Right lobe of liver (tissue), 6 donors: ENCODE data around the gene RSPH4A. TPM values are rescaled to one million over a fixed set of nuclear protein-coding genes. Genes with fewer than 3 reads are reported as not detected.

Experiments
- ATAC-seq, 4 donors: fragments of 200-7000 bp; cut with Tn5 transposase; one replicate each; pipeline ENCODE4 v1.9.1; 2020; ENCODE audit warnings: mild to moderate bottlenecking in 4 of 4, moderate library complexity in 4 of 4
- DNase-seq, 3 donors: peaks; one replicate each; pipeline ENCODE4 v3.0.0-alpha.2; 2020
- H3K27ac ChIP-seq, 3 donors: fragments of 200-600 bp; one replicate each; pipeline ENCODE4 v1.8.0; 2022
- H3K27me3 ChIP-seq, 2 donors: fragments of 200-600 bp; one replicate each; pipeline ENCODE4 v1.8.0; 2022
- H3K36me3 ChIP-seq, 4 donors: fragments of 200-600 bp; sonication (generic) in 1 of 4; one replicate each; pipeline versions ENCODE4 v1.5.1 to v1.8.0; 2017 to 2022; ENCODE audit warnings: control low read depth in 1 of 4
- H3K4me1 ChIP-seq, 4 donors: fragments of 200-600 bp; sonication (generic) in 1 of 4; one replicate each; pipeline versions ENCODE4 v1.5.1 to v1.8.0; 2017 to 2022; ENCODE audit warnings: control low read depth in 1 of 4
- H3K4me3 ChIP-seq, 3 donors: fragments of 200-600 bp; one replicate each; pipeline ENCODE4 v1.8.0; 2022
- H3K9me3 ChIP-seq, 4 donors: fragments of 200-600 bp; sonication (generic) in 1 of 4; one replicate each; pipeline versions ENCODE4 v1.5.1 to v1.8.0; 2017 to 2022; ENCODE audit warnings: control low read depth in 1 of 4
- POLR2A ChIP-seq: fragments of 450-650 bp; IDR thresholded peaks from one replicate; pipeline ENCODE4 v1.6.1; 2017; ENCODE audit warnings: antibody characterized with exemption, mild to moderate bottlenecking
- WGBS: methylation state at CpG from one replicate; pipeline ENCODE4 v1.1.6; 2018; ENCODE audit warnings: low coverage, low lambda C conversion rate; ENCODE audit not compliant: insufficient coverage; ENCODE audit errors: missing lambda C conversion rate; 5-methylcytosine and 5-hydroxymethylcytosine counted together
- intact Hi-C, 2 donors: fragments of 100-400 bp; cut with DNase I; formaldehyde crosslinking; loops; one replicate each; pipeline versions ENCODE4 v1.11.2 to v1.14.1; 2022
- total RNA-seq, 6 experiments: library from RNA; depleted of rRNA in 2 of 6; stranded (reverse); fragments of >200 nt in 2 of 6; fragmentation: NEBNext Ultra II Directional in 3 of 6; extraction: Animal tissue kit (Norgen Biotek cat#: 25700) in 3 of 6; gene quantifications; one replicate each; pipeline versions ENCODE4 v1.1.0 to v1.2.4, GENCODE V29; 2016 to 2023
- TF ChIP-seq, protein P1 (sequence below), 4 donors: fragments of 200-600 bp in 3 of 4; fragments of 450-650 bp in 1 of 4; IDR thresholded peaks; one replicate each; pipeline versions ENCODE4 v1.5.1 to v1.8.0; 2016 to 2022; ENCODE audit warnings: antibody characterized with exemption in 4 of 4, mild to moderate bottlenecking in 2 of 4
- donor health status: DM: no; HTN: yes; CAD: no.
- donor health status: DM: no; HTN: no; CAD: no.
- donor health status: DM: no; HTN: no; CAD: no.
- donor health status: DM: no; HTN: yes; CAD: no.
- donor health status: DM: no; HTN: yes; CAD: no.

RSPH4A gene
- total RNA-seq, 6 experiments from 2014 or later: 0.06 to 0.18 (median 0.16) TPM; not detected in 3

GRCh38 chr6:116579143-116579542 lies 37.1 kb upstream of the RSPH4A start:
- H3K4me1 ChIP-seq: no peaks in the 10 kb centered on the region
- DNase-seq: no peak
- TF ChIP-seq, protein P1, sequence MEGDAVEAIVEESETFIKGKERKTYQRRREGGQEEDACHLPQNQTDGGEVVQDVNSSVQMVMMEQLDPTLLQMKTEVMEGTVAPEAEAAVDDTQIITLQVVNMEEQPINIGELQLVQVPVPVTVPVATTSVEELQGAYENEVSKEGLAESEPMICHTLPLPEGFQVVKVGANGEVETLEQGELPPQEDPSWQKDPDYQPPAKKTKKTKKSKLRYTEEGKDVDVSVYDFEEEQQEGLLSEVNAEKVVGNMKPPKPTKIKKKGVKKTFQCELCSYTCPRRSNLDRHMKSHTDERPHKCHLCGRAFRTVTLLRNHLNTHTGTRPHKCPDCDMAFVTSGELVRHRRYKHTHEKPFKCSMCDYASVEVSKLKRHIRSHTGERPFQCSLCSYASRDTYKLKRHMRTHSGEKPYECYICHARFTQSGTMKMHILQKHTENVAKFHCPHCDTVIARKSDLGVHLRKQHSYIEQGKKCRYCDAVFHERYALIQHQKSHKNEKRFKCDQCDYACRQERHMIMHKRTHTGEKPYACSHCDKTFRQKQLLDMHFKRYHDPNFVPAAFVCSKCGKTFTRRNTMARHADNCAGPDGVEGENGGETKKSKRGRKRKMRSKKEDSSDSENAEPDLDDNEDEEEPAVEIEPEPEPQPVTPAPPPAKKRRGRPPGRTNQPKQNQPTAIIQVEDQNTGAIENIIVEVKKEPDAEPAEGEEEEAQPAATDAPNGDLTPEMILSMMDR (IDR thresholded peaks at IDR 0.05): no peak
- no peak for TF ChIP-seq POLR2A
- no peak for ATAC-seq
- no peak overlapping the region for H3K4me3 ChIP-seq
- H3K27ac ChIP-seq: no peak overlapping the region
- intact Hi-C loops: no loop called here
- 78% methylated on average over 1 of the region's 1 CpG for WGBS
- no peaks in the 10 kb centered on the region for H3K9me3 ChIP-seq
- H3K36me3 ChIP-seq: no peaks in the 10 kb centered on the region
- no peaks in the 10 kb centered on the region for H3K27me3 ChIP-seq

DNA sequence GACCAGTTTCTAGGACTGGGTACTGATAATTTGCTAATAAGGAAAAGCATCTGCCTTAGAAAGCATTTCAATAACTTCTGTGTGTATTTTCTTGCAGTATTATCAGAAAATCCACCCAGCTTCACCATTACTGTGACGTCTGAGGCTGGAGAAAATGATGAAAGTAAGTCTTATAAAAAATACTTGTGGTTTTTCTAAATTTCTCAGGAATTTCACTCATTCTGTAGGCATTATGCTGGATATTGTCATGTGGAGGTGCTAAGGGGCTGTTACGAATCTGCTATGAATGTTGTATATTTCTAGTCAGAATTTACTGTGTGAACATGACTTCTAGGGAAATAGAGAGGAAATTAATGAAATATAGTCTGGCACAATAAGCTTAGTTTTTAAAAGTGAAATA lies 36.1 kb upstream of the RSPH4A start:
- Histone ChIP-seq H3K9me3 (no peaks in the 10 kb centered on the region), H3K4me1 (no peaks in the 10 kb centered on the region), H3K27ac (no peak overlapping the region), H3K4me3 (no peak overlapping the region), H3K27me3 (no peaks in the 10 kb centered on the region), H3K36me3 (no peaks in the 10 kb centered on the region)
- intact Hi-C loops: no loop called here
- no peak for DNase-seq
- no peak for ATAC-seq
- TF ChIP-seq, protein P1 (IDR thresholded peaks at IDR 0.05): no peak
- TF ChIP-seq POLR2A: no peak
- 88% methylated on average over 2 of the region's 2 CpGs for WGBS

GRCh38 chr6:116586276-116586675 lies 30.0 kb upstream of the RSPH4A start:
- peaks cover 0 to 19% (median 15%) of the 10 kb centered on the region in 4 donors for H3K36me3 ChIP-seq
- no peak overlapping the region for H3K27ac ChIP-seq
- DNase-seq: no peak
- no peak for TF ChIP-seq POLR2A
- TF ChIP-seq, protein P1 (IDR thresholded peaks at IDR 0.05): no peak
- intact Hi-C loops: no loop called here
- H3K9me3 ChIP-seq: no peaks in the 10 kb centered on the region
- no peak overlapping the region for H3K4me3 ChIP-seq
- H3K27me3 ChIP-seq: no peaks in the 10 kb centered on the region
- no peaks in the 10 kb centered on the region for H3K4me1 ChIP-seq
- no peak for ATAC-seq

GRCh38 chr6:116586738-116587137 lies 29.5 kb upstream of the RSPH4A start:
- Histone ChIP-seq H3K4me3 (no peak overlapping the region), H3K27me3 (no peaks in the 10 kb centered on the region), H3K36me3 (peaks cover 0 to 24% (median 17%) of the 10 kb centered on the region in 4 donors), H3K27ac (no peak overlapping the region), H3K4me1 (no peaks in the 10 kb centered on the region), H3K9me3 (no peaks in the 10 kb centered on the region)
- intact Hi-C loops: no loop called here
- WGBS: 93% methylated on average over 2 of the region's 2 CpGs
- no peak for TF ChIP-seq POLR2A
- TF ChIP-seq, protein P1 (IDR thresholded peaks at IDR 0.05): no peak
- DNase-seq (no peak), ATAC-seq (no peak)

- Histone ChIP-seq H3K4me3 (no peak overlapping the region), H3K27me3 (no peaks in the 10 kb centered on the region), H3K9me3 (no peaks in the 10 kb centered on the region), H3K27ac (no peak overlapping the region), H3K4me1 (no peaks in the 10 kb centered on the region), H3K36me3 (peaks cover 0 to 40% (median 22%) of the 10 kb centered on the region in 4 donors)
- no peak for TF ChIP-seq POLR2A
- TF ChIP-seq, protein P1 (IDR thresholded peaks at IDR 0.05): no peak
- ATAC-seq (no peak), DNase-seq (no peak)
- intact Hi-C loops: no loop called here
- WGBS: 71% methylated on average over 3 of the region's 3 CpGs
Observed at GRCh38 chr6:116595247-116595646, 21.0 kb upstream of the RSPH4A start.
